ENCODE data around the gene CLSTN2. TPM values are rescaled to one million over a fixed set of nuclear protein-coding genes. Genes with fewer than 3 reads are reported as not detected.

Gene CLSTN2
- total and polyA plus RNA-seq, 12 donors, result 0.67 to 17.8 (median 5.3) TPM

- DNase-seq, result no peak
- no peaks in the 10 kb centered on the region for H3K4me1 ChIP-seq (replicated peaks in 1 of 2)
- TF ChIP-seq, protein P1, sequence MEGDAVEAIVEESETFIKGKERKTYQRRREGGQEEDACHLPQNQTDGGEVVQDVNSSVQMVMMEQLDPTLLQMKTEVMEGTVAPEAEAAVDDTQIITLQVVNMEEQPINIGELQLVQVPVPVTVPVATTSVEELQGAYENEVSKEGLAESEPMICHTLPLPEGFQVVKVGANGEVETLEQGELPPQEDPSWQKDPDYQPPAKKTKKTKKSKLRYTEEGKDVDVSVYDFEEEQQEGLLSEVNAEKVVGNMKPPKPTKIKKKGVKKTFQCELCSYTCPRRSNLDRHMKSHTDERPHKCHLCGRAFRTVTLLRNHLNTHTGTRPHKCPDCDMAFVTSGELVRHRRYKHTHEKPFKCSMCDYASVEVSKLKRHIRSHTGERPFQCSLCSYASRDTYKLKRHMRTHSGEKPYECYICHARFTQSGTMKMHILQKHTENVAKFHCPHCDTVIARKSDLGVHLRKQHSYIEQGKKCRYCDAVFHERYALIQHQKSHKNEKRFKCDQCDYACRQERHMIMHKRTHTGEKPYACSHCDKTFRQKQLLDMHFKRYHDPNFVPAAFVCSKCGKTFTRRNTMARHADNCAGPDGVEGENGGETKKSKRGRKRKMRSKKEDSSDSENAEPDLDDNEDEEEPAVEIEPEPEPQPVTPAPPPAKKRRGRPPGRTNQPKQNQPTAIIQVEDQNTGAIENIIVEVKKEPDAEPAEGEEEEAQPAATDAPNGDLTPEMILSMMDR (IDR thresholded peaks at IDR 0.05), result no peak
- TF ChIP-seq POLR2A (IDR thresholded peaks at IDR 0.05), result no peak
- H3K27me3 ChIP-seq, result no peaks in the 10 kb centered on the region
- intact Hi-C loops (cut with DNase I), result loop anchor here in 1 of 2 donors (10.0 kb wide), 1 partner anchor 224 kb away; no protein-coding TSS in a partner anchor
- H3K27ac ChIP-seq, result no peak overlapping the region
- H3K4me3 ChIP-seq, result no peak overlapping the region
- H3K9me3 ChIP-seq (replicated peaks in 1 of 3), result no peaks in the 10 kb centered on the region
- WGBS, 4 donors, result 89 to 100% (median 92%) methylated on average over 3 of the region's 3 CpGs
- no peaks in the 10 kb centered on the region for H3K36me3 ChIP-seq (replicated peaks in 1 of 2)
These were observed 335.3 kb downstream of the CLSTN2 start for GRCh38 chr3:140270329-140270728.

GRCh38 chr3:140273542-140274195, 338.7 kb downstream of the CLSTN2 start:
- TF ChIP-seq POLR2A (IDR thresholded peaks at IDR 0.05), result no peak
- TF ChIP-seq, protein P1 (IDR thresholded peaks at IDR 0.05), result no peak
- Histone ChIP-seq H3K4me1 (replicated peaks in 1 of 2) (no peaks in the 10 kb centered on the region), H3K27me3 (no peaks in the 10 kb centered on the region), H3K27ac (no peak overlapping the region), H3K4me3 (no peak overlapping the region), H3K36me3 (replicated peaks in 1 of 2) (no peaks in the 10 kb centered on the region), H3K9me3 (replicated peaks in 1 of 3) (no peaks in the 10 kb centered on the region)
- 62 to 91% (median 70%) methylated on average over 5 of the region's 5 CpGs for WGBS, 4 donors
- no peak for DNase-seq
- intact Hi-C loops (cut with DNase I), result loop anchor here in 1 of 2 donors (10.0 kb wide), 1 partner anchor 221 kb away; no protein-coding TSS in a partner anchor

DNA sequence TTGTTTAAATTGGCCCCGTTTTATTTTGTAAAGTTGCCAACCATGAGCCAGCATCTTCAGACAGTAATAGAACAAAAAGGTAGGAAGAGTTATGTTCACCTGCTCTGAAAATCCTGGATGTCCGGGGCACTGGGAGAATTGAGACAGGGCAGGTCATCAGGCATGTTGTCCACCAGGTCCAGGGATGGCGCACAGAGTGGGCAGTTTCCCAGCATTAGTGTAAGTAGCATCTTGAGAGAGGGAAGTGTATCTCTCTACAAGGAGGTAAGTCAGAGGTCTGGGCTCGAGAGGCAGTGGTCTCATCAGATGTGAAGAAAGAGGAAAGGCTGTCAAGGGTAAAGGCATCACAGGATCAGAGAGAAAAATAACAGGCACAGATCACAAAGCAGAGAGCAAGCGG, 339.4 kb downstream of the CLSTN2 start:
- intact Hi-C loops (cut with DNase I), result loop anchor here in 1 of 2 donors (10.0 kb wide), 1 partner anchor 220 kb away; no protein-coding TSS in a partner anchor
- TF ChIP-seq, protein P1 (IDR thresholded peaks at IDR 0.05), result no peak
- no peak for TF ChIP-seq POLR2A (IDR thresholded peaks at IDR 0.05)
- 78 to 85% (median 80%) methylated on average over 5 of the region's 5 CpGs for WGBS, 4 donors
- H3K4me1 ChIP-seq (replicated peaks in 1 of 2), result no peaks in the 10 kb centered on the region
- H3K27me3 ChIP-seq, result no peaks in the 10 kb centered on the region
- no peaks in the 10 kb centered on the region for H3K36me3 ChIP-seq (replicated peaks in 1 of 2)
- DNase-seq, result no peak
- no peak overlapping the region for H3K4me3 ChIP-seq
- H3K27ac ChIP-seq, result no peak overlapping the region
- H3K9me3 ChIP-seq (replicated peaks in 1 of 3), result no peaks in the 10 kb centered on the region

DNA sequence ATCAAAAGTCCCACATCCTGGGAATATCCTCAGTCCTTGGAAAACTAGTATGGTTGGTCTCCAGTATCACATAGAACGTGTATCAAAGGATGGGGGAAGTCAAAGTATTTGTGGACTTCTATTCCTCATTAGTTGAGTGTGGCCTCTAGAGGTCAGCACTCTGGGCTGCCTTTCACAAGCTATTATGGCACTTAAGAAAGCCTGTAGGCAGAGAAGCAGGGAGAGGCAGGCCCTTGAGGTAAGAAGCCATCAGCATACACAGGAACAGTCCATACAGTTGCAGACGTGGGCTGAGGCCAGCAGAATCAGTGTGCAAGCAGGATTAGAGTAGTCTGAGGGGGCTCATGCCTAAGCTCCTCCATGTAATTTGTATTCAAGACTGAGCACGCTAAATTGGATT, 341.7 kb downstream of the CLSTN2 start:
- Histone ChIP-seq H3K36me3 (replicated peaks in 1 of 2) (no peaks in the 10 kb centered on the region), H3K27ac (no peak overlapping the region), H3K4me3 (no peak overlapping the region), H3K9me3 (replicated peaks in 1 of 3) (no peaks in the 10 kb centered on the region), H3K27me3 (no peaks in the 10 kb centered on the region), H3K4me1 (replicated peaks in 1 of 2) (no peaks in the 10 kb centered on the region)
- 51 to 75% (median 59%) methylated on average over 3 of the region's 3 CpGs for WGBS, 4 donors
- no peak for TF ChIP-seq POLR2A (IDR thresholded peaks at IDR 0.05)
- TF ChIP-seq, protein P1 (IDR thresholded peaks at IDR 0.05), result peak in 5 of 6 experiments; percentile 19 to 42 (median 34)
- intact Hi-C loops (cut with DNase I), result loop anchor here in 1 of 2 donors (10.0 kb wide), 1 partner anchor 218 kb away; no protein-coding TSS in a partner anchor
- DNase-seq, result peak in 4 of 7 donors; percentile 25 to 54 (median 36)
